ENCODE results near the gene SLIT3.
"Not testable (repeated sequence)": the region's sequence is repeated elsewhere in the genome, so short reads cannot be mapped to it uniquely, and the experiment has no call there.

SLIT3 gene

DNA sequence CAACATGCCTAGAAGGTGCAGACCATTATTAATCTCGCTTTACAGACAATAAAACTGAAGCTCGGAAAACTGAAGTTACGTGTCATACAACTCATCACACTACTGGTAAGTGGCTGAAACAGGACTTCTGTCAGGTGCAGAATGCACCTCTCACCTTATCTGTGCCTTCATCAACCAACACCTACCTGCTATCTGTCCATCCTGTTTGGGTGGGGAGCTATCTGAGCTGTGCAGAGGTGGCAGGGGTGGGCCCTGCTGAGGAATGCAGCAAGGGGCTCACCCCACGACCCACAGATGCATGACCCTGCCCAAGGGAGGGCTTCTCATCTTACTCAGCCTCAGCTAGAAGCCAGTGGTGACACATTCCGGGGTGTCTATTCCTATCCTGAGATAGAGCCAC is 81.6 kb downstream of the SLIT3 start:
- no peak for DNase-seq (ENCODE audit: low spot score)

DNA sequence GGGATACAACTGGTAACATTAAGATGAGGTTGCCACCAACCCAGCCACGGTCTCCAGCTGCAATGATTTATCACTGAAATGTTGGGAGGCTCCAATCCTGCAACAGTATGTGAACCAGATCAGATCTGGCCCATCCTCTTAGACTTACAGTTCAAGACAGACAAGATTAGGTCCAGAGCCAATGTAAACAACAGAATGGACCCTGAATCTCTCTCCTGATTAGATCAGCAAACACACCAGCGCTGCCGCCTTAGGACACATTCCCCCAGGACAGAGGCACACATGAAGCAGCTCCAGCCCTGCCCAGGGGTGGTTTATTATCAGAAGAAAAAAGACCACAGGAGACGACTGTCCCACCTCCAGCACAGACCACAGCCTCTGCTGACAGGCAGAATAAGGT is 82.1 kb downstream of the SLIT3 start:
- DNase-seq (ENCODE audit: low spot score), result no peak

DNA sequence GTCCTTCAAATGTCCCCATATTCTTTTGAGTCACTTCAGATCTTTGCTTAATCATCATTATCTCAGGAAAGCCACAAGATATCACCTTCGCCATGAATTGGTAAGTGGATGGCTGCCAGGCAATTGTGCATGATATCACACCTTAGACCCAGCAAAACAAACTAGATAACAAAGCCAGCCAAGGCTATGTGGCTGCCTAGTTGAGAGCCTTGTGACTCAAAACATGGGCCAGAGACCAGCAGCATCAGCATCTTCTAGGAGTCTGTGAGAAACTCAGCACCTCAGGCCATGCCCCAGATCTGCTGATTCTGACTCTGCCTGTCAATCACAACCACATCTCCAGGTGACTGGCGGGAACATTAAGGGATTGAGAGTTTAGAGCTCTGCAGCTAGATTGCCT is 82.8 kb downstream of the SLIT3 start:
- no peak for DNase-seq (ENCODE audit: low spot score)

DNA sequence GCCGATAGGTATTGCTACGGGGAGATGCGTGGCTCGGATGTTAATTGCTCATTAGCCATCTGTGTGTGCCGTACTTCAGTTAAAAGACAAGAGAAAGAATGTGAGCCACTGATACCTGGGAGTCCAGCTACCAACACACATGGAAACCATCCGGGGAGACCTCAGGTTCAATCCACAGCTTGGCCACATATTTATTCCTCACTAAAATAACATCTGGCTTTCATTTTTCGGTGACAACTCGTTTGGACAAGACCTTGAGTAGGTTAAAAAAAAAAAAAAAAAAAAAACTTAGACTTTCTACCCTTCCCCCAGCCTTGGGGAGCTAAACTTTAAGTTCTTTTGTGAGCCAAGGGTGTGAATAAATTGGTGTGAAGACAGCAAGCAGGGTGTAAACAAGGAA is 84.1 kb downstream of the SLIT3 start:
- DNase-seq (ENCODE audit: low spot score), result no peak

DNA sequence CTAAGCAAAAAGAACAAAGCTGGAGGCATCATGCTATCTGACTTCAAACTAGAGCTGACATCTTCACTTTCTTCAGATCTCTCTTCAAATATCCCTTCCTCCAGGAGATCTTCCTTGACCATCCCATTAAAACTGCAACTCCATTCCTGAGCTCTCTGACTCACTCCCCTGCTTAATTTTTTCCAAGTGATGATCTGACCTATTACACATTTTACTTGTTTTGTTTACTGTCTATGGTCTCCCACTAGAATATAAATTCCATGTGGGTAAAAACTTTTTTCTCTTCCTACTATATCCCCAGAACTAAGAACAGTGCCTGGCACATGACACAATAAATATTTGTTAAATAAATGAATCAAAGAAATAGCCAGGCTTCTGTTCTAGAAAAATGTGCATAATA is 87.5 kb downstream of the SLIT3 start:
- no peak for DNase-seq (ENCODE audit: low spot score)

DNA sequence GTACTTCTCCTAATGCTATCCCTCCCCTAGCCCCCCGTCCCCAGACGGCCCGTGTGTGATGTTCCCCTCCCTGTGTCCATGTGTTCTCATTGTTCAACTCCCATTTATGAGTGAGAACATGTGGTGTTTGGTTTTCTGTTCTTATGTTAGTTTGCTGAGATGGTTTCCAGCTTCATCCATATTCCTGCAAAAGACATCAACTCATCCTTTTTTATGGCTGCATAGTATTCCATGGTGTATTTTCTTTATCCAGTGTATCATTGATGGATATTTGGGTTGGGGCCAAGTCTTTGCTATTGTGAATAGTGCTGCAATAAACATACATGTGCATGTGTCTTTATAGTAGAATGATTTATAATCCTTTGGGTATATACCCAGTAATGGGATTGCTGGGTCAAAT is 89.2 kb downstream of the SLIT3 start:
- not testable (repeated sequence) for DNase-seq (ENCODE audit: low spot score)

DNA sequence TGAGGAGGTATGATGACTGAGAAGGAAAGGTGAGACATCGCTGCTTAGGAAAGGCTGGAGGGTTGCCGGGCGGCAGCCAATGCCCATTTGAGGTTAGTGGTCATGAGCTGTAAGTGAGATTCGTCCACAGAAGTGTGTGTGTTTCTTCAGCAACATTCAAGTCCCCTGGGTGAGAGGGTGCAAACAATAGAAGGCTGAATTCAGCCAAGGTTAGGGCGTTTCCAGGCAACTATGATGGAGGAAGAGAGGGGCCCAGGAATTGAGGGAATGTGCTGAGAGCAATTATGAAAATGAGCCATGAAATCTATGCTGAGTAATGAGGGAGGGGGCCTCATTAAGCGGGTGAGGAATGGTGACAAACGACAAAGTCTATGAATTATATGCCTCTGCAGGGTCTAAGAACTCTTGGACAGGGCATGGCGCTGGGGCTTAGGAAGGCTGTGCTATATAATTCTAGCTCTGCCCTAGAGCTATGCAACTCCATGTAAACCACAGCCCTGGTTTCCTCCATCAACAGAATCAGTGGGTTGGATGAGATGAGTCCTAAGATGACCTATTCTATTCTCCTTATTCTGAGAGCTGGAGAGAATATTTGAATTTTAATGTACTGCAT is 96.0 kb downstream of the SLIT3 start:
- no peak for DNase-seq (ENCODE audit: low spot score)

DNA sequence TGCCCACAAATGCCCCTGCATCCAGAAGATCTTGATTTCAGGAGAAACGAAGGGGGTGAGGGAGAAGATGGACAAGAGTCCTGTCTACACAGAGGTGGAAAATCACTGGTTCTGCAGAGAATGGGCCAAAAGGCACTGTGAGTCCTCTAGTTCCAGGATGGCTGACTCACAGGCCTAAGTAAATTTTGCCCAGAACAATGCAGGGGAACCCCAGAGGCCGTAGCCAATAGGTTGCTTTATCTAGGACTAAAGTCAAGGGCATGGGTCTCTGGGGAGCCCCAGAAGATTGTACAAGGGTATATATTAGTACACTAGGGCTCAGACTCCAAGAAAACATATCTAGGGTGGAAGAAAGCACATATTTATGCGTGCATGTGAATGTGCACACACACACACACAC is 98.0 kb downstream of the SLIT3 start:
- no peak for DNase-seq (ENCODE audit: low spot score)

DNA sequence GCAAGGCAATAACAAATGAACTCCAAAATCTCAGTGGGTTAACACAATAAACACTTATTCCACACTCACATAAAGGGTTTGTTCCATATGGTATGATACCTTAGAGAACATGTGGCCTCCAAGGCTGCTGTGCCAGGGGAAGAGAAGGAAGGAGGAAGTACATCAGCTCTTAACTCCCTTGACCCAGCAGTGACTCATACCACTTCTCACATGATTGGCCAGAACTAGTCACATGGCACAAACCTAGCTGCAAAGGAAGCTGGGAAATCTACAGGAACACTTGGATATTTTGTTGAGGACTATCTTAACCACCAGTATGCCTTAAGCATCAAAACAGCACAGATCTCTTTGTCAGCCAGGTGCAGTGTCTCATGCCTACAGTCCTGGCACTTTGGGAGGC is 99.3 kb downstream of the SLIT3 start:
- DNase-seq (ENCODE audit: low spot score), result no peak

DNA sequence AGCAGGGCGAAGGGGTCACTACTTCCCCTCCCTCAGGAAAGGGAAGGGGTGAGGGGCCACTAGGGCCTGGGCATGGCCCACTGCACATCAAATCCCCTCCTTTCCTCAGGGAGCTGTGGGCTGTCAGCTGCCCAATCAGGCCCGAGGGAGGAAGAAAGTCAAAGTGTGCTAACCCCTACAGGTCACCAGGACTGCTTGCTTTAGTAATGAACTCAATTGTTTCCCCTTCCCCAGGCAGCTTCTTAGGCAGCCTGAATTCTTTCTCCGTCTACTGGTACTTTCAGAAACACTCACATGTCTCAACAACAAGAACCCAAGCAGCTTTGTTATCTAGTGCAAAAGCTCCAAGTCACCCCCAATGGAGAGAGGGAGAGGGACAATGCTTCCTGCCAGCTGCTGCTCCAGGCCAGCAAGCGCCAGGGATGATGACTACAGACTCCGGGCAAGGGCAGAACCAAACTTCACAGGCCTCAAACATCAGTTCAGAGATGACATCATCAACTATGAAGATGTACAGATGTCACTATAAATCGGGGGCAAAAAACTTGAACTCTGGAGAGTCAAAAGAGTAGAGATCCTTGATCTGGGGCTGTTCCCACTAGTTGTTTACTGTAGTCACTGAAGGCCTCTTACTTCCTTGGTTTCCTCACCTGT is 100.7 kb downstream of the SLIT3 start:
- DNase-seq (ENCODE audit: low spot score), result no peak

DNA sequence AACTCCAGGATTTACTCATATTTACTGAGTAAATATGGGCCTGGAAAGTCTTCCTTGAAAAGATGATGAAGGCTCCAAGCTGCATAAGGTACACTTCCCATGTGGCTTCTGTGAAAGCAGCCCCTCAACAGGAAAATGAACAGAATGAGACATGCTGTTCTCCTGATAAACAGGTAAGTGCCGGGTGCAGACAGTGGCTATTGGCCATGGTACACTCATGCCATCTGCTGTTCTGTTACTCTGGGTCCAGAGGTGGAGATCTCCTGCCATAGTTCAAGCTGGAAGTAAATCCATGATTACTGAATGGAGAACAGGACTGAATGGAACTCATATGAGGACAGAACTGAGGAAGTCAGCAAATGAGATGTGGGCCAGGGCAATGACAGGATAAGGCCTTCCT is 103.6 kb downstream of the SLIT3 start:
- DNase-seq (ENCODE audit: low spot score), result no peak

DNA sequence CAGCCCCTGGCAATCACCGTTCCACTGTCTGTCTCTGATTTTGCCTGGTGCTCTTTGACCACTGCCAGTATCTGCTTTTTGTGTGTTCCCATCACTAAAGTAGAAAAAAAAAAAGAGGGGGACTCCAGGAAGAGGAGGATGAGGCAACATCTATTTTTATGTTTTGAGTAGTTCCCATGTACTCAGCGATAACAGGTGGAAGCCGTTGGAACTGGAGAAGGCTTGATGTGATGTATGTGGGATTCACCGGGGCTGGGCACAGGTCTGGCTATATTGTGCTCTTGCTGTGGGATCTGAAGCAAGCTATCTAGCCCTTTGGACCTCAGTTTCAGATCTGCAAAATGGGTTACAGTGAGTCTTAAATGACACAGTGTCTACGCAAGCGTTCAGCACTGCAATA is 104.9 kb downstream of the SLIT3 start:
- no peak for DNase-seq (ENCODE audit: low spot score)

DNA sequence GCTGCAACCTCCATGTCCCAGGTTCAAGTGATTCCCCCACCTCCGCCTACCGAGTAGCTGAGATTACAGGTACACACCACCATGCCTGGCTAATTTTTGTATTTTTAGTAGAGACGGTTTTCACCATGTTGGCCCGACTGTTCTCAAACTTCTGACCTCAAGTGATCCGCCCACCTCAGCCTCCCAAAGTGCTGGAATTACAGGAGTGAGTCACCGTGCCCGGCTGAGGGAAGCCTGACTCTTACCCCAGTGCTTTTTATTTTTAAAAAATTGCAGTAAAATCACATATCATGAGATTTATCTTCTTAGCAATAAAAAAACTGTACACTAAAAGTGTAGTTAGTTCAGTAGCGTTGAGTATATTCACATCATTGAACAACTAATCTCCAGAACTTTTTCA is 105.3 kb downstream of the SLIT3 start:
- no peak for DNase-seq (ENCODE audit: low spot score)

DNA sequence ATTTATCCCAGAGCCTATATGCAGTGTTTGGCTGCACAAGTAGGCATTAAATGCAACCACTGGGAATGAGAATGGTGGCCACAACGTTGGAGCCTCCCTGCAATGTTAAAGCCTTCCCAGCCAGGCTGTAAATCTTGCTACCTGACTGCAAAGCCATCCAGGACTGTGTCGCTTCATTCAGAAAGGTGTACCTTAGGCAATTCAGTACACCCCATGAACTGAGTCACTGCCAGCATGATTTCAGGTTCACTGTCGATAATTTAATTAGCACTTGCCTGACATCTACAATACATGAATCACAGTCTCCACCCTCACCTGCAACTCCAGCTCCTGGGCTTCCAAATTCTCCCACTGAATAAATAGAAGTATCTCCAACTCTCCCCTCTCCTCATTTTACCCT is 108.4 kb downstream of the SLIT3 start:
- DNase-seq (ENCODE audit: low spot score), result no peak

DNA sequence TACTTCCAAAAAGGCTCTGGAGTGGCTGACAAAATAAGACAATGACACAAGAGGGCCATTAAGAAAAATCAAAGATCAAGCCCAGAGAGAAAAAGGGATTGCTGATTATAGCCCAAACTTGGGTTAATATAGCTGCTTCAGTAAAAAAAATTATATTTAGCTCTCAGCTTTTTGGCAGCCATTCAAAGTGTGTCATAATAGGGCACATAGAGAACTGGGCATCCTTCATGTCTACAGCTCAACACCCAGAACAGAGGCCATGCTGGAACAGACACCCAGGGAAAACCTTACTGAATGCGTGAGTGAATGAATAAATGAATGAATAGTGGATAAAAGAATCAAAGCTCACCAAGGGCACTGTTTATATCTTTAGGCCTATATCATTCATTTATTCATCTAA is 110.1 kb downstream of the SLIT3 start:
- no peak for DNase-seq (ENCODE audit: low spot score)

DNA sequence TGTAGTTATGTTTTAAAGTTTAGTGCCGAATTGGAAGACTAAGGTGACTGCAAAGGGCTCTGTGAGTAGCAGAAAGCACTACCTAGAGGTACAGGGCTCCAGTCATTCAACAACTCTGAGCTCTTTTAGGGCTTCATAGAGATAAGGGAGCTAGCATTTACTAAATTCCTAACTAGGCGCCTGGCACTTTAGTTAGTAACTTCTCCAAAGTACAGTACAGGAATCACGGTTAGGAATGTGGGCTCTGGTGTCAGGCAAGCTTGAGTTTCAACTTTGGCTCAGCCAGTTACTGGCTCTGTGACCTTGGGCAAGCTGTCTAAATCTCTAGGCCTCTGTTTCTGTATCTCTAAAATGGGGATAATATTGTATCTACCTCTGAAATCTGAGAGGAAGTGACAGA is 115.3 kb downstream of the SLIT3 start:
- DNase-seq (ENCODE audit: low spot score), result no peak

DNA sequence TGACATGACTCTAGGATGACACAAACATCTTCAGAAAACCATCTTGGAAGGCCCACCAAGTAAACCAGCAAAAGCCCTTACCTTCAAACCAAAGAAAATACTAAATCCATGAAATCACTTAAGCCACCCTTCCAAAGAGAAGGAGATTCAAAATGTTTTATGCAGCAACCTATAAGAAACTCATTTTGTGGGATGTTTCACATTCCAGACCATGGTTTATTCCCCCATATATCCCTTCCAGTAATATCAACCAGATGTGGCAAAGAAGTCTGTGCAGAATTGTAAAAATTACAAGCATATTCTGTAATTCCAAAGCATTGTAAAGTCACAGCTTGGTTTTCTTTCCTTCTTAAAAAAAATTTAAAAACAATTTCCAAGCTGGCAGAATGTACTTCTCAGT is 117.4 kb downstream of the SLIT3 start:
- no peak for DNase-seq (ENCODE audit: low spot score)

DNA sequence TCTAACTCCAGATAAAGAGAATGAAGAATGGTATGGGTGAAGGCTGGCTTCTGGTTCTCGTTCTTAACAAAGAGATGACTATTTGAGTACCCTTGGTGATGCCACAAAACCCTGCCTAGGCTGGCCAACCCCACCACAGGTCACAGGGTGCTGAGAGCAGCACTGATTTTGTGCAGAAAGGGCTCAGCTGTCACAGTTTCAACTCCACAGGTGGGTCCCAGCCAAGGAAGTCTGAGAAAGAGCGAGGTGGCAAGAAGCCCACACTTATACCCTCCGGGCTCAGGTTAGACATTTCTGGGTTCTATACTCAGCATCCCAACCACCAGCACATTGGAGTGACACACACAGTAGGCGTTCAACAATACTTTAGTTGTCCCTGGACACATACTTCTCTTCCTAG is 118.1 kb downstream of the SLIT3 start:
- no peak for DNase-seq (ENCODE audit: low spot score)

DNA sequence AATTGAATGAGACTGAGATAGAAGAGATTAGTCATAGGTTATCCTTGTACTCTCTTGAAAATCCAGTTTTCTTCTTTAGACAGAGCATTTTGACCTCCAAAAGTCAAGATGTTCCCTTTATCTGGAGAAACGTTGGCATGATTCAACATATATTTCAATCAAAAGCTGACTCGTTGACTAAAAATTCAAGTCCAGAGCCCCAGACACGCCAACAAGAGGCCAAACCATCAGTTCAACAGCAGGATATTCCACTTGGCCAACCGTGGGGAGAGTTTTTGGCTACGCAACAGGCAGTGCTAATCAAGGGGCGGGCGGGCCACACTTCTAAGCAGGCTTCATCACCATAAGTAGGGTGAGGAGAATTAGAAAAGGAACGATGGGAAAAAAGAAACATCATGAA is 119.1 kb downstream of the SLIT3 start:
- no peak for DNase-seq (ENCODE audit: low spot score)

DNA sequence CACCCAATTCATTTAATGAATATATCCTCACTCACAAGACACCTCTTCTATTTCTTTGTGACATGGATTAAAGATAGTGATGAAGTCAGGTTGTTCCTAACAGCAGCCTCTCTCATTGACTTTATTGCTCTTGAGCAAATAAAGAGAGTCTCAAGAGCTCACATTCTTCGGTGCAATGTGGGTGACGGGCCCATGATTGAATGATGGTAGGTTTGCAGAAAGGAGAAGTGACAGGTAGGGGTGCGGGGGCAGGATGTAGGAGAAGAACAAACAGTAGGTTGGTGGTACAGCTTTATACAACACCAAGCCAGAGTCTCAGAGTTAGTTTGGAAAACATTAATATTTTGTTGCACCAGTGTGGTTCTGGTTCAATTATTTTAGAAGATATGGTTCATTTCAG is 122.2 kb downstream of the SLIT3 start:
- DNase-seq (ENCODE audit: low spot score), result no peak

DNA sequence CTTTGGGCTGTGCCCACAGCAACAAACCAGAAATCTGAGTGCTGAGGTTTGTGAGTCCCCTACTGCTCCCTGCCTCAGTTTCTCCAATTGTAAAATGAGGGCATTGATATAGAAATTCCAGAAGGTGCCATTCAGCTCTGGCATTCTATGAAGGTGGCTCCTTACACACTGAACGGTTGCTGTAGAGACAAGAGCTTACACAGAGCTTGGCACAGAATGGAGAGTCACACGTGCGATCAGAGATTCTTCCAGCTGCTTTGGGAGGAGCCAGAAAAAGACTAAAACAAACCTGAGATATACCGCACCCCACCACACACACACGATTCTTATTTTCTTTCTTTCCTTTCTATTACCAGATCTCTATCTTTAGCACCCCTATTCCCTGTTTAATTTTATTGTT is 122.7 kb downstream of the SLIT3 start:
- no peak for DNase-seq (ENCODE audit: low spot score)

DNA sequence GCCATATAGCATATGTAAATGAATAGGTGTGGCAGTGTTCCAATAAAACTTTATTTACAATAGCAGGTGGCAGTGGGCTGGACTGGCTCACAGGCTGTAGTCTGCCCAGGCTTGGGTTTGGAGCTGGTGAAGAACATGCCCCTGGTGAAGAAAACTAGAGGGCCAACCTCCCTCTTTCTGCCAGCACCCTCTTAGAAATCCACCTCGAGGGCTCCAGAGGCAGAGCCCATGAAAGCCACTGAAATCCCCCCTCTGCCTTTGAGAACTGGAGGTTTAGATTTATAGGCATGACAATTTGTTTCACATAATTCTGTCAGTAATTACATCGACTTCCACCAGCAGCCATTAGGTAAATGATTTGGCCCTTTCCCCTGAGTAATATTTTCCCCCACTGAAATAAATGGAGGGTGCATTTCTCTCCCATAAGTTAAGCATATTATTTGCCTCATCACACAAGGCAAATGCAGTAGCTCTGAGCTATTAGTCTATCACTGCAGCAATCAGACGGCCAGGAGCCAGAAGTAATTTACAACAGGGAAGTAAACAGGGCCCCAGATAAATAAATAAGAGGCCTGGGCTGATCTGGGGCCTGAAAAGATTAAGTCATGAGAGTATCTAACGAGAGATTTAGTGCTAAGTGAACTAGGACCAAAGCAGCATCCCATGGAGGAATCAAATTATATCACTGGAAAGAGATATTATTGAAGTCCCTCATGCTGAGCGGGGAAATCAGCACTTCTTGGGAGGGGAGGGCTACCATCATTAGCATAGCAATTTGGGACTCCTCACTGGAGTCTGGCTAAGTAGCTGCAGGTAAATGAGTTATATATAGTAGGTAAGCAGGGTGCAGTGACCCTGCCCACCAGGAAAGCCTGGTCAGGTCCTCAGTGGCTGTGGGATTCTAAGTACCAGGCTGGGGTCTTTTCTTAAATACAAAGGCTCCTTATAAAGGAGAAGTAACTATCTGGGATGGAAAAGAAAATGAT is 123.9 kb downstream of the SLIT3 start:
- DNase-seq (ENCODE audit: low spot score), result no peak

DNA sequence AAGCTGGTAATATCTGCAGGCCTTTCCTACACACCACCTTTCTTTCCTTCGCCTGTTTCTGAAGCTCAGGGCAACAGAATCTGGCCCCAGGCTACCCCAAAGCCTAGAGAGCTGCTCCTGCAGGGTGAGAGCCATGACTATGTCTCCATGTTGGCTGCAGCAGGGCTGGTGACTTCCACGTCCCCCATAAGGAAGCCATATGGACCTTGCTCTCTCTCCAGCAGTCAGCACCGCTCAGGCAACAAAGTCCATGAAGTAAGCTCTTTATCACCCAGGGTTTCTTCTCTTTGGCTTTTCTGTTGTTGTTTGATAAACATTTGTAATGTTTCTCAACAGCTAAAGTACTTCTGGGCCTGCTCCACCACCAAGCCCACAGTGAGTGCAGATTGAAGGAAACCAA is 125.2 kb downstream of the SLIT3 start:
- no peak for DNase-seq (ENCODE audit: low spot score)
